WERI-Rb-1 (cell line): ENCODE data around the gene KLHL30.

ENCODE experiments used
- DNase-seq: peaks from one replicate; pipeline ENCODE4 v3.0.0-alpha.2; 2020
- H3K27ac ChIP-seq: fragments of 250-450 bp; sonication (Bioruptor Pico); 2 replicates; pipeline ENCODE4 v1.5.1; 2020; ENCODE audit warnings: mild to moderate bottlenecking, moderate library complexity
- H3K27me3 ChIP-seq: fragments of 250-450 bp; sonication (Bioruptor Pico); 2 replicates; pipeline ENCODE4 v1.5.1; 2021; ENCODE audit warnings: mild to moderate bottlenecking, low read depth, moderate library complexity; ENCODE audit not compliant: insufficient read depth, severe bottlenecking
- H3K36me3 ChIP-seq: fragments of 250-450 bp; sonication (Bioruptor Pico); 2 replicates; pipeline ENCODE4 v1.5.1; 2020; ENCODE audit warnings: mild to moderate bottlenecking, moderate library complexity
- H3K4me3 ChIP-seq: 2 replicates; pipeline ENCODE4 v1.5.1; 2011; ENCODE audit warnings: low read depth, mild to moderate bottlenecking, control low read depth, low read length
- H3K9me3 ChIP-seq: fragments of 250-450 bp; sonication (Bioruptor Pico); 2 replicates; pipeline ENCODE4 v1.5.1; 2021; ENCODE audit warnings: mild to moderate bottlenecking, moderate library complexity; ENCODE audit not compliant: severe bottlenecking
- TF ChIP-seq, protein P1 (sequence below): IDR thresholded peaks from 2 replicates; pipeline ENCODE4 v1.5.1; 2011; ENCODE audit warnings: low read depth, mild to moderate bottlenecking, control low read depth, inconsistent platforms, low read length

KLHL30 gene

DNA sequence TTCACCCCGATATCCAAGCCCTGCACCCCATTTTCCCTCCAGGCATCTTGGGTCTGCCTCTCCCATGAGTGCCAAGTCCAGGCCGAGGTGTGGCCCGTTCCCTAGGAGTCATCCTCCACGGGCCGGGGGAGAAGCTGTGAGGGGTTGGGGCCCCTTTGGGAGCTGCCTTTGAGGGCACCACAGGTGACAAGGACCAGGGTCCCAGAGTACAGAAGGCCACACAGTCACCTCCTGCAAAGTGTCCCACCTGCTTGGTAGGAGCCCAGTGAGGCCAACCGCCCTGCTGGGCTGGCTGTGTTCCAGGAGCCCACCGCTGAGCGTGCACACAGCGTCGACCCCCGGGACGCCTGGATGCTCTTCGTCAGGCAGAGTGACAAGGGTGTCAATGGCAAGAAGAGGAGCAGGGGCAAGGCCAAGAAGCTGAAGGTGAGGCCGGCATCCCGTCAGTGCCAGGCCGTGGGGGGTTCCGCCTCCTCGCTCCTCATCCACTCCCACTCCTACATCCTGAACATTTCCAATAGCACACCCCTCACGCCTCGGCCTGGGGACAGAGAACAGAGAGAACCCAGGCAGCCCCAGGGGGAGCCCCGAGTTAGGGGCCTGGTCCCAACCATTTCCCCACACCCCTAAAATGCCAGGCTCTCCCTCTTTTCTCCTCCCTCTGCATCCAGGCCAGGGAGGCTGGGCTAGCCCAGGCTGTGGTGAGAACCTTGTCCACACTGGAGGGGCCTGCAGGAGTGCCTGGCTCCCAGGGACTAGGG lies 23.0 kb downstream of the KLHL30 start:
- TF ChIP-seq, protein P1, sequence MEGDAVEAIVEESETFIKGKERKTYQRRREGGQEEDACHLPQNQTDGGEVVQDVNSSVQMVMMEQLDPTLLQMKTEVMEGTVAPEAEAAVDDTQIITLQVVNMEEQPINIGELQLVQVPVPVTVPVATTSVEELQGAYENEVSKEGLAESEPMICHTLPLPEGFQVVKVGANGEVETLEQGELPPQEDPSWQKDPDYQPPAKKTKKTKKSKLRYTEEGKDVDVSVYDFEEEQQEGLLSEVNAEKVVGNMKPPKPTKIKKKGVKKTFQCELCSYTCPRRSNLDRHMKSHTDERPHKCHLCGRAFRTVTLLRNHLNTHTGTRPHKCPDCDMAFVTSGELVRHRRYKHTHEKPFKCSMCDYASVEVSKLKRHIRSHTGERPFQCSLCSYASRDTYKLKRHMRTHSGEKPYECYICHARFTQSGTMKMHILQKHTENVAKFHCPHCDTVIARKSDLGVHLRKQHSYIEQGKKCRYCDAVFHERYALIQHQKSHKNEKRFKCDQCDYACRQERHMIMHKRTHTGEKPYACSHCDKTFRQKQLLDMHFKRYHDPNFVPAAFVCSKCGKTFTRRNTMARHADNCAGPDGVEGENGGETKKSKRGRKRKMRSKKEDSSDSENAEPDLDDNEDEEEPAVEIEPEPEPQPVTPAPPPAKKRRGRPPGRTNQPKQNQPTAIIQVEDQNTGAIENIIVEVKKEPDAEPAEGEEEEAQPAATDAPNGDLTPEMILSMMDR: no peak
- no peak overlapping the region for H3K27ac ChIP-seq

GRCh38 chr2:238162251-238162845 lies 23.9 kb downstream of the KLHL30 start:
- Histone ChIP-seq H3K4me3 (no peak overlapping the region), H3K9me3 (no peaks in the 10 kb centered on the region), H3K27ac (no peak overlapping the region), H3K36me3 (peaks cover under 1% of the 10 kb centered on the region; the same call in 1 of the 2 replicates), H3K27me3 (no peaks in the 10 kb centered on the region)
- TF ChIP-seq, protein P1: no peak
- DNase-seq: no peak

More for the DNA sequence above, 23.0 kb downstream of the KLHL30 start:
- no peak for DNase-seq
- Histone ChIP-seq H3K9me3 (no peaks in the 10 kb centered on the region), H3K27me3 (no peaks in the 10 kb centered on the region), H3K36me3 (no peaks in the 10 kb centered on the region), H3K4me3 (no peak overlapping the region)

- Histone ChIP-seq H3K27me3 (no peaks in the 10 kb centered on the region), H3K36me3 (peaks cover 6% of the 10 kb centered on the region; the same call in 1 of the 2 replicates), H3K4me3 (no peak overlapping the region), H3K27ac (no peak overlapping the region), H3K9me3 (no peaks in the 10 kb centered on the region)
- no peak for DNase-seq
- TF ChIP-seq, protein P1: no peak
These were observed 24.5 kb downstream of the KLHL30 start for GRCh38 chr2:238162846-238163441.

- TF ChIP-seq, protein P1: no peak
- H3K4me3 ChIP-seq: no peak overlapping the region
- H3K27me3 ChIP-seq: no peaks in the 10 kb centered on the region
- peaks cover 12% of the 10 kb centered on the region for H3K36me3 ChIP-seq
- no peak for DNase-seq
- no peak overlapping the region for H3K27ac ChIP-seq
- no peaks in the 10 kb centered on the region for H3K9me3 ChIP-seq
These were observed 25.2 kb downstream of the KLHL30 start for GRCh38 chr2:238163481-238164198.

DNA sequence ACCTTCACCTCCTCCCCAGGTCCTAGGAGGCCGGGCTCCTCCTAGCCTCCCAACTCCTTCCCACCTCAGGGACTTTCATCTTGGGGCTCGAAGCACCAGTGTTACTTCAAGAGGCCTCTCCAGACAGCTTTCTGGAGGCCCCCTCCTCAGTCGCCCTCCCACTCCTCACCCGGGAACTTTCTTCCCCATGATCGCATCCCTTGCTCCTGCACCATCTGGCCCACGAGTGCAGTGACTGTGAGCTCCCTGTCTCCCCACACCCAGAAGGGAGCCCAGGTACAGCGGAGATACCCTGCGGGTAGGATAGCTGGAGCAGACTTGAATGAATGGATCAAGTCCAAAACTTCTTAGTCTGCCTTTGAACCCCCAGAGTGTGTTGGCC lies 26.4 kb downstream of the KLHL30 start:
- TF ChIP-seq, protein P1: no peak
- H3K4me3 ChIP-seq: no peak overlapping the region
- no peaks in the 10 kb centered on the region for H3K27me3 ChIP-seq
- no peak overlapping the region for H3K27ac ChIP-seq
- DNase-seq: no peak
- no peaks in the 10 kb centered on the region for H3K9me3 ChIP-seq
- H3K36me3 ChIP-seq: peaks cover 24% of the 10 kb centered on the region
